Measurements from ENCODE around the gene NRF1. TPM values are rescaled to one million over a fixed set of nuclear protein-coding genes. Genes with fewer than 3 reads are reported as not detected.

NRF1 gene
- polyA plus RNA-seq, 4 donors, result 7.6 to 15.6 (median 9.3) TPM

DNA sequence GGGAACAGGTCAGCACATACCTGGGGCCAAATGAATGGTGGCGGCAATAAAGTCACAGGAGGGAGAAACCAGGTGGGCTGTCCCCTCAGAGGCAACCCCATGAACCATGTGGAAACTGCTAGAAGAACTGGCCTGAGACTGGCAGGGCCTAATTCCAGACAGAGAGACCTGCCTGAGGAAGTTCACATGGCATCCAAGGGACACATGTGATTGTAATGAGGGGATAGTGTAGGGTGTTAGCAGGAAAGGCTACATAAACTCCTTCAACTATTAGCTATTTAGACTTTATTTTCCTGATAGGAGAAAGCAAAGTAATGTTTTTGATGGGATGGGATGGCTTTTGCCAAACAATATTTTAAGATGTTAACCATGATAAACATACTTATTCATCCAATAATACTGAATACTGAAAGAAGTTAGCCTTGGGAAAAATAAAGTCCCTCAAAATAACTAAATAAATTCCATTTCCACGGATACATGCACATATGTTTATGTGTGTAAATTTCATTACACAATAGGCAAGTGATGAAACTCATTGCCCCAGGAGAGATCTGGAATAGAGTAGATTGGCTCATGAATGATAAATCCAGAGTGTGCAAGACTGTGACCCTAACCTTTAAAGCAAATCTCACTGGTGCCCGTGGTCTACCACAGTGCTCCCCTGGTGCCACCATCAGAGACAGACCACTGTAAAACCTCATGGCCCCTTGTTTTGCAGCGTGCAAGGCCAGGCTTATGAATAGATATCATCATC is 137.0 kb downstream of the NRF1 start:
- DNase-seq, result no peak
- no peak overlapping the region for H3K4me3 ChIP-seq (ENCODE audit: low read depth in 1 of 3, low read length in 3 of 3)
- no peaks in the 10 kb centered on the region for H3K4me1 ChIP-seq (ENCODE audit: control insufficient read depth in 3 of 3, insufficient read depth in 2 of 3, low read depth in 1 of 3, low read length in 2 of 3)
- no peaks in the 10 kb centered on the region for H3K9me3 ChIP-seq (ENCODE audit: control insufficient read depth in 2 of 2, insufficient read depth in 1 of 2, low read depth in 1 of 2, low read length in 1 of 2)
- 92 to 96% (median 93%) methylated on average over 4 of the region's 4 CpGs for whole genome bisulfite sequencing, 3 donors
- FAIRE-seq, result no peak
- no peak overlapping the region for H3K27ac ChIP-seq (ENCODE audit: low read depth in 1 of 3, low read length in 2 of 3)
- peaks cover 0 to 35% (median 3%) of the 10 kb centered on the region in 3 donors for H3K36me3 ChIP-seq (ENCODE audit: control insufficient read depth in 3 of 3, insufficient read depth in 2 of 3, low read depth in 1 of 3, low read length in 3 of 3)
- H3K27me3 ChIP-seq (ENCODE audit: control insufficient read depth in 3 of 3, insufficient read depth in 3 of 3, low read length in 3 of 3), result no peaks in the 10 kb centered on the region

DNA sequence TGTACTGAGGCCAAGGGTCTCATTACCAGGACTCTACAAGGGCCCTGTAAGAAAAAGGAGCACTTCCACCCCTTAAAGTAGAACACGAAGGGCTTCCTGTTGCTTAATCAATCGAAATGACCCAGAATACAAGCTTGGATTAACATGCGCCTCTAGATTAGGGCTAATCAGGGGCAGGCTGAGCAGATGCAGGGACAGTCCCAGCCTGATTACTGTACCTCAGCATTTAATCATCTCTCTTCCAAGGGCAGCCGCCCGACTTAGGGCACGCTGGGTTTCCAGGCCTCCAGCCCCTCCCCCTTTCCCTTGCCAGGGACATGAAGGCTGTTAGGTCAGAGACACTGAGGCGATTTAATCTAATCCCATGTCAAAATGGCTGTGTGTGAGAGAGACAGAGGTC is 138.6 kb downstream of the NRF1 start:
- Histone ChIP-seq H3K36me3 (ENCODE audit: control insufficient read depth in 3 of 3, insufficient read depth in 2 of 3, low read depth in 1 of 3, low read length in 3 of 3) (peaks cover 0 to 34% (median 3%) of the 10 kb centered on the region in 3 donors), H3K9me3 (ENCODE audit: control insufficient read depth in 2 of 2, insufficient read depth in 1 of 2, low read depth in 1 of 2, low read length in 1 of 2) (no peaks in the 10 kb centered on the region), H3K27me3 (ENCODE audit: control insufficient read depth in 3 of 3, insufficient read depth in 3 of 3, low read length in 3 of 3) (no peaks in the 10 kb centered on the region), H3K4me3 (ENCODE audit: low read depth in 1 of 3, low read length in 3 of 3) (no peak overlapping the region), H3K27ac (ENCODE audit: low read depth in 1 of 3, low read length in 2 of 3) (no peak overlapping the region), H3K4me1 (ENCODE audit: control insufficient read depth in 3 of 3, insufficient read depth in 2 of 3, low read depth in 1 of 3, low read length in 2 of 3) (no peaks in the 10 kb centered on the region)
- 89 to 93% (median 92%) methylated on average over 7 of the region's 7 CpGs for WGBS, 3 donors
- FAIRE-seq, result no peak
- DNase-seq, result no peak

DNA sequence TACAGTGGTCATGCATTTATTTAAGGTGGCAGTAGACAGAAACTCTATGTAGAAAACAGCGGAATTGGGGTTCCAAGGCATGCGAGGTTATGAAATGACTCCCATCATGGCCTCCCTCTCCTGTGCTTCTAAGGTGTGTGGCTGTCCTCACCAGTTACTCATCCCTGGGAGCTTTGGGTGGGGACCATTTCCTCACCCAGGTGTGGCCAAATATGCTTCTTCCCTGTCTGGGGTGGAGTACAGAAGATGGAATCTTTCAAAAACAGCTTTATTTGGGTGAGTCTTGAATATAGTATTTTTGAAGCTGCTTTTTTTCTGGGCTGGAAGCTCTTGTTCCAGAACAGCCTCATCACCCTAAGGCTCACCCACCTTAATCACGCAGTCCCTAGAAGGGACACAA is 139.0 kb downstream of the NRF1 start:
- Histone ChIP-seq H3K36me3 (ENCODE audit: control insufficient read depth in 3 of 3, insufficient read depth in 2 of 3, low read depth in 1 of 3, low read length in 3 of 3) (peaks cover 0 to 35% (median 3%) of the 10 kb centered on the region in 3 donors), H3K9me3 (ENCODE audit: control insufficient read depth in 2 of 2, insufficient read depth in 1 of 2, low read depth in 1 of 2, low read length in 1 of 2) (no peaks in the 10 kb centered on the region), H3K4me3 (ENCODE audit: low read depth in 1 of 3, low read length in 3 of 3) (no peak overlapping the region), H3K27ac (ENCODE audit: low read depth in 1 of 3, low read length in 2 of 3) (no peak overlapping the region), H3K4me1 (ENCODE audit: control insufficient read depth in 3 of 3, insufficient read depth in 2 of 3, low read depth in 1 of 3, low read length in 2 of 3) (no peaks in the 10 kb centered on the region), H3K27me3 (ENCODE audit: control insufficient read depth in 3 of 3, insufficient read depth in 3 of 3, low read length in 3 of 3) (no peaks in the 10 kb centered on the region)
- whole genome bisulfite sequencing, 3 donors, result 98 to 100% (median 99%) methylated on average over 3 of the region's 3 CpGs
- DNase-seq (no peak), FAIRE-seq (no peak)

DNA sequence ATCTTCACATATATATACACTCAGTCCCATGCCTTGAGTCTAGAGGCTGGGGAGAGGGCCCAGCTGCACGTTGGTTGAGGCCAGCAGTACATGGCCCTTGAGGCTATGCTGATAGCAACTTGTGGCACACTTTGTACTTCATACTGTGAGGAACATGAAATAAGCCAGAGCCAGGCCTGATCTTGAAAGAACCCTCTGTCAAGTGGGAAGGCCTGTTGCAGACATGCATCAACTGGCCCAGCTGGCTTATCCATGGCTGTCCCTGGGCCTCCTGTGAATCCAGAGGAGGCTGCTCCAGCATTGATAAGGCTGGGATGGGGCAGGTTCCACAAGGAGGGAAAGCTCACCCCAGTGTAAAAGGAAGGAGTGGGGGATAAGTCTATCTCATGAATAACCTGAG is 140.4 kb downstream of the NRF1 start:
- peaks cover 0 to 43% (median under 1%) of the 10 kb centered on the region in 3 donors for H3K36me3 ChIP-seq (ENCODE audit: control insufficient read depth in 3 of 3, insufficient read depth in 2 of 3, low read depth in 1 of 3, low read length in 3 of 3)
- H3K27ac ChIP-seq (ENCODE audit: low read depth in 1 of 3, low read length in 2 of 3), result no peak overlapping the region
- no peaks in the 10 kb centered on the region for H3K4me1 ChIP-seq (ENCODE audit: control insufficient read depth in 3 of 3, insufficient read depth in 2 of 3, low read depth in 1 of 3, low read length in 2 of 3)
- DNase-seq (no peak), FAIRE-seq (no peak)
- no peaks in the 10 kb centered on the region for H3K9me3 ChIP-seq (ENCODE audit: control insufficient read depth in 2 of 2, insufficient read depth in 1 of 2, low read depth in 1 of 2, low read length in 1 of 2)
- H3K27me3 ChIP-seq (ENCODE audit: control insufficient read depth in 3 of 3, insufficient read depth in 3 of 3, low read length in 3 of 3), result no peaks in the 10 kb centered on the region
- no peak overlapping the region for H3K4me3 ChIP-seq (ENCODE audit: low read depth in 1 of 3, low read length in 3 of 3)
- WGBS, 3 donors, result 67 to 88% (median 72%) methylated on average over 1 of the region's 1 CpG

DNA sequence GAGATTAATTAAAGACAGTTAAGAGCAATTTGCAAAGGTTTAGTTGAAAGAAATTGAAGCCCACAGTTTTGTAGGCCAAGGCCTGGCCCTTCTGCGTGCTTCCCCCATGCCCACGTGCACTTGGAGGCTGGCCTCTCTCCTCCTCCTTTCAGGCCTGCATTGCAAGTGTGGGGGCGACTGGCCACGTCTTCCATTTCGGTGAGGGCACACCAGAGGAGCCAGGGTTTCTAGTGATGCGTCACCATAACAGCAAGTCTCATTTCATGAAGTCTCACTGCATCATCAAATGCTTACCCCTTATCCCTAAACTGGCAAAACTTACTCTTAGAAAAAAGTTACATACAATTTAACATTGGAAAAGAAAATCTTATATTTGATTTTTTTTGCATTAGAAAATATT is 141.2 kb downstream of the NRF1 start:
- H3K9me3 ChIP-seq (ENCODE audit: control insufficient read depth in 2 of 2, insufficient read depth in 1 of 2, low read depth in 1 of 2, low read length in 1 of 2), result no peaks in the 10 kb centered on the region
- H3K27ac ChIP-seq (ENCODE audit: low read depth in 1 of 3, low read length in 2 of 3), result no peak overlapping the region
- H3K27me3 ChIP-seq (ENCODE audit: control insufficient read depth in 3 of 3, insufficient read depth in 3 of 3, low read length in 3 of 3), result no peaks in the 10 kb centered on the region
- DNase-seq (no peak), FAIRE-seq (no peak)
- no peaks in the 10 kb centered on the region for H3K4me1 ChIP-seq (ENCODE audit: control insufficient read depth in 3 of 3, insufficient read depth in 2 of 3, low read depth in 1 of 3, low read length in 2 of 3)
- WGBS, 3 donors, result 90 to 97% (median 96%) methylated on average over 6 of the region's 6 CpGs
- H3K36me3 ChIP-seq (ENCODE audit: control insufficient read depth in 3 of 3, insufficient read depth in 2 of 3, low read depth in 1 of 3, low read length in 3 of 3), result peaks cover 0 to 46% (median 2%) of the 10 kb centered on the region in 3 donors
- H3K4me3 ChIP-seq (ENCODE audit: low read depth in 1 of 3, low read length in 3 of 3), result no peak overlapping the region

DNA sequence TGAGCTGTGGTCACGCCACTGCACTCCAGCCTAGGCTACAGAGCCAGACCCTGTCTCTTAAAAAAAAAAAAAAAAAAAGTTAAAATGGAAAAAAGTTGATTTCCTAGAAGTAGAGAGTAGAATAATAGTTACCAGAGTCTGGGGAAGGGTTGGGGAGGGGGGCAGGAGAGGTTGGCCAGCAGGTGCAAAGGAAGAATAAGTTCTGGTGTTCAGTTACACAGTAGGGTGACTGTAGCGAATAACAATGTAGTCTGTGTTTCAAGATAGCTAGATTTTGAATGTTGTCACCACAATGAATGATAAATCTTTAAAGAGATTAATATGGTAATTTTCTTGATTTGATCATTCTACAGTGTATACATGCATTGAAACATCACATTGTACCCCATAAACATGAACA is 142.9 kb downstream of the NRF1 start:
- DNase-seq, result no peak
- no peak for FAIRE-seq
- no peaks in the 10 kb centered on the region for H3K4me1 ChIP-seq (ENCODE audit: control insufficient read depth in 3 of 3, insufficient read depth in 2 of 3, low read depth in 1 of 3, low read length in 2 of 3)
- WGBS, 3 donors, result 96 to 100% (median 97%) methylated on average over 2 of the region's 2 CpGs
- H3K9me3 ChIP-seq (ENCODE audit: control insufficient read depth in 2 of 2, insufficient read depth in 1 of 2, low read depth in 1 of 2, low read length in 1 of 2), result no peaks in the 10 kb centered on the region
- H3K27me3 ChIP-seq (ENCODE audit: control insufficient read depth in 3 of 3, insufficient read depth in 3 of 3, low read length in 3 of 3), result no peaks in the 10 kb centered on the region
- H3K4me3 ChIP-seq (ENCODE audit: low read depth in 1 of 3, low read length in 3 of 3), result no peak overlapping the region
- no peak overlapping the region for H3K27ac ChIP-seq (ENCODE audit: low read depth in 1 of 3, low read length in 2 of 3)
- peaks cover 0 to 44% (median 2%) of the 10 kb centered on the region in 3 donors for H3K36me3 ChIP-seq (ENCODE audit: control insufficient read depth in 3 of 3, insufficient read depth in 2 of 3, low read depth in 1 of 3, low read length in 3 of 3)

DNA sequence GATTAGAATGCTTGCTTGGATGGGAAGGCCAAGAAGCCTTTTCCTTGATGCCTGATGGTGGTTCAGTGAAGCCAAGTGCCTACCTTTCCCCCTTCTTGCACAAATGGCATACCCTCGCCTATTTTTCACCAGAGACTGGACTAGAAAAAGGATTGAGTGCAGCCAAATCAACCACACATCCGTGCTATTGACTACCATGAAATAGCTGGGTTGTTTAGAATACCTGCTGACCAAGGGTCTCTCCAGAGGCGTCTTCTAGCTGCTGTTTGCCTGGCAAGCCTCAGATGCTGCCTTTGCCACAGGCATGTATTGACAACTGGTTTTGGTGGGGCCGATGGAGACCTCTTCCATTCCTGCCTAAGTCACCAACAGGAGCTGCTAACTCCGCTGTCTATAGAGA is 146.5 kb downstream of the NRF1 start:
- Histone ChIP-seq H3K9me3 (ENCODE audit: control insufficient read depth in 2 of 2, insufficient read depth in 1 of 2, low read depth in 1 of 2, low read length in 1 of 2) (no peaks in the 10 kb centered on the region), H3K36me3 (ENCODE audit: control insufficient read depth in 3 of 3, insufficient read depth in 2 of 3, low read depth in 1 of 3, low read length in 3 of 3) (peaks cover 0 to 24% (median 2%) of the 10 kb centered on the region in 3 donors), H3K4me1 (ENCODE audit: control insufficient read depth in 3 of 3, insufficient read depth in 2 of 3, low read depth in 1 of 3, low read length in 2 of 3) (no peaks in the 10 kb centered on the region), H3K27me3 (ENCODE audit: control insufficient read depth in 3 of 3, insufficient read depth in 3 of 3, low read length in 3 of 3) (peaks cover 0 to 3% (median 0%) of the 10 kb centered on the region in 3 donors), H3K27ac (ENCODE audit: low read depth in 1 of 3, low read length in 2 of 3) (no peak overlapping the region), H3K4me3 (ENCODE audit: low read depth in 1 of 3, low read length in 3 of 3) (no peak overlapping the region)
- 83 to 95% (median 93%) methylated on average over 5 of the region's 5 CpGs for WGBS, 3 donors
- FAIRE-seq, result no peak
- DNase-seq, result no peak

DNA sequence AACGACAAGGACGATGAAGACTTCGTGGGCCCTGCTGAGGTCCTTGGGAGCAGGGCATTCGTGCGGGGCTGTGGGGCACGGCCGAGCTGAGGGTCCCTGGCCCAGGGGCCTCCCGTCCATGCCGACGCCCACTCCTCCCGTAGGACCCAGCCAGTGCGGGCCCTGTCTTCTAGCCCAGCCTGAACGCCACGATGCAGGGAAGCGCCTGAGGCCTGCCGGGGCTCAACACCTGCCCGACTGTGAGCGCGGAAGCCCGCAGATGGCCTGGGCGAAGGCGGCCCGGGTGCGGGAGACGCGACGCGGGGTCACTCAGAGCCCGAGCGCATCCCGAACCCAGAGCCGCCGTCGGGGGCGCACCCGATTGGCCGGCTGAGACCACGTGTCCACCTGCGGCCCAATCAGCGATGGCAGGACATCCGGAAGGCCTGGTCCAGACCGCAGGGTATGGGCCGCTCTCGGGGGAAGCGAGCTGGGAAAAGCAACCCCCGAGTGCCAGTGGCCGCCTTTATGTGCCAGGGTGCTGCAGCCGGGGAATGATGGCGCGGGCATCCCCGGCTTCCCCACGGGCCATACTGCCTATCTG is 151.0 kb downstream of the NRF1 start:
- 94 to 95% (median 94%) methylated on average over 43 to 52 of the region's 52 CpGs for WGBS, 3 donors
- no peak for FAIRE-seq
- no peaks in the 10 kb centered on the region for H3K9me3 ChIP-seq (ENCODE audit: control insufficient read depth in 2 of 2, insufficient read depth in 1 of 2, low read depth in 1 of 2, low read length in 1 of 2)
- H3K4me3 ChIP-seq (ENCODE audit: low read depth in 1 of 3, low read length in 3 of 3), result no peak overlapping the region
- H3K36me3 ChIP-seq (ENCODE audit: control insufficient read depth in 3 of 3, insufficient read depth in 2 of 3, low read depth in 1 of 3, low read length in 3 of 3), result peaks cover 0 to 3% (median 2%) of the 10 kb centered on the region in 3 donors
- no peak for DNase-seq
- H3K4me1 ChIP-seq (ENCODE audit: control insufficient read depth in 3 of 3, insufficient read depth in 2 of 3, low read depth in 1 of 3, low read length in 2 of 3), result no peaks in the 10 kb centered on the region
- H3K27ac ChIP-seq (ENCODE audit: low read depth in 1 of 3, low read length in 2 of 3), result no peak overlapping the region
- peaks cover 0 to 3% (median 0%) of the 10 kb centered on the region in 3 donors for H3K27me3 ChIP-seq (ENCODE audit: control insufficient read depth in 3 of 3, insufficient read depth in 3 of 3, low read length in 3 of 3)
